Liver (tissue), 9 donors: ENCODE measurements around the gene CETN1. TPM values are rescaled to one million over a fixed set of nuclear protein-coding genes. Genes with fewer than 3 reads are reported as not detected.

Source experiments
- DNase-seq: peaks from one replicate; pipeline ENCODE4 v3.0.0-alpha.2; 2017; ENCODE audit warnings: low spot score
- H3K27ac ChIP-seq, 2 donors: one replicate each; pipeline ENCODE4 v1.7.0; 2013; ENCODE audit warnings: inconsistent platforms in 2 of 2, low read length in 2 of 2, control low read depth in 1 of 2, low read depth in 1 of 2, mild to moderate bottlenecking in 1 of 2
- H3K27me3 ChIP-seq, 4 donors: one replicate each; pipeline versions ENCODE4 v1.6.1 to v1.7.0; 2013; ENCODE audit warnings: low read length in 3 of 4, inconsistent platforms in 1 of 4, mild to moderate bottlenecking in 1 of 4, moderate library complexity in 1 of 4; ENCODE audit not compliant: control insufficient read depth in 4 of 4, insufficient read depth in 4 of 4
- H3K36me3 ChIP-seq, 4 donors: one replicate each; pipeline versions ENCODE4 v1.6.1 to v1.7.0; 2013; ENCODE audit warnings: low read length in 3 of 4, mild to moderate bottlenecking in 3 of 4, low read depth in 1 of 4, moderate library complexity in 1 of 4; ENCODE audit not compliant: control insufficient read depth in 4 of 4, insufficient read depth in 3 of 4
- H3K4me1 ChIP-seq, 4 donors: one replicate each; pipeline versions ENCODE4 v1.6.1 to v1.7.0; 2013; ENCODE audit warnings: low read length in 3 of 4, mild to moderate bottlenecking in 3 of 4, moderate library complexity in 1 of 4; ENCODE audit not compliant: control insufficient read depth in 4 of 4, insufficient read depth in 4 of 4
- H3K4me3 ChIP-seq, 3 donors: one replicate each; pipeline versions ENCODE4 v1.6.1 to v1.7.0; 2013; ENCODE audit warnings: low read length in 3 of 3, control low read depth in 1 of 3, low read depth in 1 of 3, mild to moderate bottlenecking in 1 of 3
- H3K9ac ChIP-seq, 2 donors: one replicate each; pipeline ENCODE4 v1.7.0; 2013; ENCODE audit warnings: low read length in 2 of 2, mild to moderate bottlenecking in 2 of 2, moderate library complexity in 2 of 2, control low read depth in 1 of 2, low read depth in 1 of 2
- H3K9me3 ChIP-seq, 4 donors: one replicate each; pipeline versions ENCODE4 v1.6.1 to v1.7.0; 2013; ENCODE audit warnings: low read length in 3 of 4; ENCODE audit not compliant: control insufficient read depth in 4 of 4
- EGR1 ChIP-seq, 2 donors: IDR thresholded peaks; 2 replicates each; pipeline ENCODE4 v1.6.1; 2016 to 2018; ENCODE audit warnings: antibody characterized with exemption in 2 of 2, low read depth in 2 of 2
- FOXA1 ChIP-seq: IDR thresholded peaks from 2 replicates; pipeline ENCODE4 v1.6.1; 2016; ENCODE audit warnings: antibody characterized with exemption
- FOXA2 ChIP-seq: IDR thresholded peaks from 2 replicates; pipeline ENCODE4 v1.6.1; 2016; ENCODE audit warnings: antibody characterized with exemption
- GABPA ChIP-seq, 2 donors: IDR thresholded peaks in 1 of 2; conservative IDR thresholded peaks in 1 of 2; 2 replicates each; pipeline ENCODE4 v1.6.1; 2016; ENCODE audit warnings: antibody characterized with exemption in 2 of 2, mild to moderate bottlenecking in 1 of 2, moderate library complexity in 1 of 2
- HNF4A ChIP-seq, 2 donors: conservative IDR thresholded peaks; 2 replicates each; pipeline ENCODE4 v1.6.1; 2016; ENCODE audit warnings: antibody characterized with exemption in 2 of 2, mild to moderate bottlenecking in 2 of 2
- HNF4G ChIP-seq: IDR thresholded peaks from 2 replicates; pipeline ENCODE4 v1.6.1; 2016; ENCODE audit warnings: antibody characterized with exemption
- NR2F2 ChIP-seq: IDR thresholded peaks from 2 replicates; pipeline ENCODE4 v1.6.1; 2016; ENCODE audit warnings: antibody characterized with exemption
- RAD21 ChIP-seq, 2 donors: IDR thresholded peaks; 2 replicates each; pipeline ENCODE4 v1.6.1; 2016; ENCODE audit warnings: antibody characterized with exemption in 2 of 2, mild to moderate bottlenecking in 2 of 2
- RXRA ChIP-seq, 2 donors: IDR thresholded peaks; 2 replicates each; pipeline ENCODE4 v1.6.1; 2017 to 2018; ENCODE audit warnings: antibody characterized with exemption in 2 of 2, mild to moderate bottlenecking in 1 of 2
- SP1 ChIP-seq: IDR thresholded peaks from 2 replicates; pipeline ENCODE4 v1.6.1; 2018; ENCODE audit warnings: antibody characterized with exemption, mild to moderate bottlenecking
- TAF1 ChIP-seq: conservative IDR thresholded peaks from 2 replicates; pipeline ENCODE4 v1.6.1; 2016; ENCODE audit warnings: antibody characterized with exemption, mild to moderate bottlenecking
- YY1 ChIP-seq: IDR thresholded peaks from 2 replicates; pipeline ENCODE4 v1.6.1; 2016; ENCODE audit warnings: antibody characterized with exemption, mild to moderate bottlenecking
- WGBS: extraction: QIAGEN DNeasy Blood & Tissue Kit; methylation state at CpG from one replicate; pipeline ENCODE4 v1.1.7; 2013; 5-methylcytosine and 5-hydroxymethylcytosine counted together
- polyA plus RNA-seq, 2 donors: library from polyadenylated mRNA; stranded (reverse) in 1 of 2; unstranded in 1 of 2; fragments of 200-250 nt in 1 of 2; fragments of >200 nt in 1 of 2; fragmentation: Nextera tagmentation in 1 of 2; extraction: Ambion mirVana in 1 of 2; gene quantifications; one replicate each; pipeline versions ENCODE4 v1.2.1 to v1.2.3, GENCODE V29; 2013 to 2015
- total RNA-seq, 2 donors: library from RNA; depleted of rRNA; stranded (reverse); fragments of >200 nt; gene quantifications; one replicate each; pipeline ENCODE4 v1.2.3, GENCODE V29; 2014
- TF ChIP-seq, protein P1 (sequence below): IDR thresholded peaks from 2 replicates; pipeline ENCODE4 v1.6.1; 2016; ENCODE audit warnings: antibody characterized with exemption
- TF ChIP-seq, protein P2 (sequence below): fragments of 150-350 bp; IDR thresholded peaks from 2 replicates; pipeline ENCODE4 v1.5.1; 2017; ENCODE audit warnings: improper control_type of control experiment, low read depth, low read length; ENCODE audit not compliant: missing input control
- TF ChIP-seq, protein P3 (sequence below): IDR thresholded peaks from 2 replicates; pipeline ENCODE4 v1.6.1; 2016; ENCODE audit warnings: antibody characterized with exemption, mild to moderate bottlenecking
- TF ChIP-seq, protein P4 (sequence below): IDR thresholded peaks from 2 replicates; pipeline ENCODE4 v1.6.1; 2016; ENCODE audit warnings: antibody characterized with exemption
- TF ChIP-seq, protein P5 (sequence below): IDR thresholded peaks from 2 replicates; pipeline ENCODE4 v1.6.1; 2016; ENCODE audit warnings: antibody characterized with exemption
- donor health status: healthy.
- donor health status: healthy.
- donor health status: healthy.
- donor health status: healthy.
- donor health status: healthy.

CETN1 gene
- total and polyA plus RNA-seq, 4 donors, result not detected

DNA sequence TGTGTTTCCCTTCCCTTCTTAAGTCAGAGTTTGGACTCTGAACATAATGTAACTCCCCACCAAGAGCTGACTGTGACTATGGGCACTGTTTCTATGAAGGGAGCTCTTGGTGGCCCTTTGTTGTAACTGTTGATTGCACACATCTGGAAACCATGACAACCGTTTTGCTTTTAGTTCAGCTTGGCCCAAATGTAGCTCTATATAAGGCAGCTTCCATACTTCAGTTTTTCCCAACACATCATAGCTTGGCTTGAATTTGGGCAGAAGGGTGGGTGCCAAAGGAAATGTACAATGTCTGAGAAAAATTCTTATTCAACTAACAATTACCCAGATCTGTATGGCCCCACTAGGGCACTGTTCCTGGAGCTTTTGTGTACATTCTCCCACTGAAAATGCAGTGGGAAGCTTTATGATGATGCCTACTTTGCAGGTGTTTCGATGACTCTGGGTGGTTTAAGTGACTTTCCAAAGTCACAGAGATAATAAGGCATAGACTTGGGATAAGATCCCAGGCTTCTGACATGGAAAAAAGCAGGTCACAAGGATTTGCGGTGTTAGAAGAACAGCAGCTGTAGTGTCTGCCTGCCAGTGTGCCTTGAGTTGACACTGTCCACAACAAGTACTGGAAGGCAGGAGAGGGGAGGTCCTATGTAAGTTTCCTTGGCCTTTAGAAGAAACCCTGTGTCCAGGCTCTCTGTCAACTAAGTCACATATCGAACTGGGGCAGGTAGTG is 2.4 kb upstream of the CETN1 start:
- DNase-seq, result no peak
- Histone ChIP-seq H3K27ac (no peak overlapping the region), H3K4me1 (no peaks in the 10 kb centered on the region), H3K4me3 (no peak overlapping the region), H3K9me3 (peaks cover 0 to 4% (median 0%) of the 10 kb centered on the region in 4 donors), H3K36me3 (no peaks in the 10 kb centered on the region), H3K9ac (no peak overlapping the region), H3K27me3 (no peaks in the 10 kb centered on the region)
- TF ChIP-seq RXRA (IDR thresholded peaks at IDR 0.05) (no peak), TAF1 (no peak), HNF4A (conservative IDR thresholded peaks at IDR 0.05) (no peak), RAD21 (IDR thresholded peaks at IDR 0.05) (no peak), SP1 (no peak), EGR1 (IDR thresholded peaks at IDR 0.05; ENCODE audit: low read depth in 2 of 2) (no peak), FOXA1 (no peak), NR2F2 (no peak), YY1 (no peak), HNF4G (no peak), FOXA2 (no peak), GABPA (IDR thresholded peaks at IDR 0.05 in 1 of 2, conservative IDR thresholded peaks at IDR 0.05 in 1 of 2) (no peak)
- TF ChIP-seq, protein P1, sequence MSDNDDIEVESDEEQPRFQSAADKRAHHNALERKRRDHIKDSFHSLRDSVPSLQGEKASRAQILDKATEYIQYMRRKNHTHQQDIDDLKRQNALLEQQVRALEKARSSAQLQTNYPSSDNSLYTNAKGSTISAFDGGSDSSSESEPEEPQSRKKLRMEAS, result no peak
- TF ChIP-seq, protein P2, sequence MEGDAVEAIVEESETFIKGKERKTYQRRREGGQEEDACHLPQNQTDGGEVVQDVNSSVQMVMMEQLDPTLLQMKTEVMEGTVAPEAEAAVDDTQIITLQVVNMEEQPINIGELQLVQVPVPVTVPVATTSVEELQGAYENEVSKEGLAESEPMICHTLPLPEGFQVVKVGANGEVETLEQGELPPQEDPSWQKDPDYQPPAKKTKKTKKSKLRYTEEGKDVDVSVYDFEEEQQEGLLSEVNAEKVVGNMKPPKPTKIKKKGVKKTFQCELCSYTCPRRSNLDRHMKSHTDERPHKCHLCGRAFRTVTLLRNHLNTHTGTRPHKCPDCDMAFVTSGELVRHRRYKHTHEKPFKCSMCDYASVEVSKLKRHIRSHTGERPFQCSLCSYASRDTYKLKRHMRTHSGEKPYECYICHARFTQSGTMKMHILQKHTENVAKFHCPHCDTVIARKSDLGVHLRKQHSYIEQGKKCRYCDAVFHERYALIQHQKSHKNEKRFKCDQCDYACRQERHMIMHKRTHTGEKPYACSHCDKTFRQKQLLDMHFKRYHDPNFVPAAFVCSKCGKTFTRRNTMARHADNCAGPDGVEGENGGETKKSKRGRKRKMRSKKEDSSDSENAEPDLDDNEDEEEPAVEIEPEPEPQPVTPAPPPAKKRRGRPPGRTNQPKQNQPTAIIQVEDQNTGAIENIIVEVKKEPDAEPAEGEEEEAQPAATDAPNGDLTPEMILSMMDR, result no peak
- TF ChIP-seq, protein P3, sequence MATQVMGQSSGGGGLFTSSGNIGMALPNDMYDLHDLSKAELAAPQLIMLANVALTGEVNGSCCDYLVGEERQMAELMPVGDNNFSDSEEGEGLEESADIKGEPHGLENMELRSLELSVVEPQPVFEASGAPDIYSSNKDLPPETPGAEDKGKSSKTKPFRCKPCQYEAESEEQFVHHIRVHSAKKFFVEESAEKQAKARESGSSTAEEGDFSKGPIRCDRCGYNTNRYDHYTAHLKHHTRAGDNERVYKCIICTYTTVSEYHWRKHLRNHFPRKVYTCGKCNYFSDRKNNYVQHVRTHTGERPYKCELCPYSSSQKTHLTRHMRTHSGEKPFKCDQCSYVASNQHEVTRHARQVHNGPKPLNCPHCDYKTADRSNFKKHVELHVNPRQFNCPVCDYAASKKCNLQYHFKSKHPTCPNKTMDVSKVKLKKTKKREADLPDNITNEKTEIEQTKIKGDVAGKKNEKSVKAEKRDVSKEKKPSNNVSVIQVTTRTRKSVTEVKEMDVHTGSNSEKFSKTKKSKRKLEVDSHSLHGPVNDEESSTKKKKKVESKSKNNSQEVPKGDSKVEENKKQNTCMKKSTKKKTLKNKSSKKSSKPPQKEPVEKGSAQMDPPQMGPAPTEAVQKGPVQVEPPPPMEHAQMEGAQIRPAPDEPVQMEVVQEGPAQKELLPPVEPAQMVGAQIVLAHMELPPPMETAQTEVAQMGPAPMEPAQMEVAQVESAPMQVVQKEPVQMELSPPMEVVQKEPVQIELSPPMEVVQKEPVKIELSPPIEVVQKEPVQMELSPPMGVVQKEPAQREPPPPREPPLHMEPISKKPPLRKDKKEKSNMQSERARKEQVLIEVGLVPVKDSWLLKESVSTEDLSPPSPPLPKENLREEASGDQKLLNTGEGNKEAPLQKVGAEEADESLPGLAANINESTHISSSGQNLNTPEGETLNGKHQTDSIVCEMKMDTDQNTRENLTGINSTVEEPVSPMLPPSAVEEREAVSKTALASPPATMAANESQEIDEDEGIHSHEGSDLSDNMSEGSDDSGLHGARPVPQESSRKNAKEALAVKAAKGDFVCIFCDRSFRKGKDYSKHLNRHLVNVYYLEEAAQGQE, result no peak
- WGBS, result 83% methylated on average over 4 of the region's 4 CpGs

DNA sequence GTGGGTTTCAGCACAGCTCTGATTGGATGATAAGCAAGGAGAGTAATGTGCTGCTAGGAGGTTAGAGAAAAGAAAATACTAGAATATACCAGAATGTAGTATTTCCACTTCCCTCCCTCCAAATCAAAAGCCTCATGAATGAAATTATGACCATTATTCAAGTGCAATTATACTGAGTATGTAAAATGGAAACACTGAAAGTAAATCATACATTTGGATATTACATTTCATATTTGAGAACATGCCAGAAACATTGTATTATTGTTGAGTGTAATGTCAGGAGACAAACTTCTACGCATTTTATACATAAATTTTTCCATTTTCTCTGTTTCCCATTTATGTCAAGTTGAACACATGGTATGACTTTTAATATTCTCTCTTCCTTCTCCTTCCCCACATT is 942 bp upstream of the CETN1 start:
- WGBS, result 90% methylated on average over 1 of the region's 1 CpG
- no peaks in the 10 kb centered on the region for H3K4me1 ChIP-seq
- H3K27ac ChIP-seq, result no peak overlapping the region
- no peaks in the 10 kb centered on the region for H3K27me3 ChIP-seq
- no peaks in the 10 kb centered on the region for H3K36me3 ChIP-seq
- no peak overlapping the region for H3K9ac ChIP-seq
- H3K4me3 ChIP-seq, result no peak overlapping the region
- DNase-seq, result no peak
- H3K9me3 ChIP-seq, result peaks cover 2 to 13% (median 4%) of the 10 kb centered on the region in 4 donors
- TF ChIP-seq, protein P4, sequence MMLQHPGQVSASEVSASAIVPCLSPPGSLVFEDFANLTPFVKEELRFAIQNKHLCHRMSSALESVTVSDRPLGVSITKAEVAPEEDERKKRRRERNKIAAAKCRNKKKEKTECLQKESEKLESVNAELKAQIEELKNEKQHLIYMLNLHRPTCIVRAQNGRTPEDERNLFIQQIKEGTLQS, result no peak
- TF ChIP-seq, protein P1, result no peak
- TF ChIP-seq FOXA1, result no peak
- TF ChIP-seq RAD21 (IDR thresholded peaks at IDR 0.05), result no peak
- TF ChIP-seq FOXA2, result no peak
- no peak for TF ChIP-seq GABPA (IDR thresholded peaks at IDR 0.05 in 1 of 2, conservative IDR thresholded peaks at IDR 0.05 in 1 of 2)
- TF ChIP-seq NR2F2, result no peak
- no peak for TF ChIP-seq EGR1 (IDR thresholded peaks at IDR 0.05; ENCODE audit: low read depth in 2 of 2)
- TF ChIP-seq, protein P3, result no peak
- TF ChIP-seq SP1, result no peak
- TF ChIP-seq, protein P5, sequence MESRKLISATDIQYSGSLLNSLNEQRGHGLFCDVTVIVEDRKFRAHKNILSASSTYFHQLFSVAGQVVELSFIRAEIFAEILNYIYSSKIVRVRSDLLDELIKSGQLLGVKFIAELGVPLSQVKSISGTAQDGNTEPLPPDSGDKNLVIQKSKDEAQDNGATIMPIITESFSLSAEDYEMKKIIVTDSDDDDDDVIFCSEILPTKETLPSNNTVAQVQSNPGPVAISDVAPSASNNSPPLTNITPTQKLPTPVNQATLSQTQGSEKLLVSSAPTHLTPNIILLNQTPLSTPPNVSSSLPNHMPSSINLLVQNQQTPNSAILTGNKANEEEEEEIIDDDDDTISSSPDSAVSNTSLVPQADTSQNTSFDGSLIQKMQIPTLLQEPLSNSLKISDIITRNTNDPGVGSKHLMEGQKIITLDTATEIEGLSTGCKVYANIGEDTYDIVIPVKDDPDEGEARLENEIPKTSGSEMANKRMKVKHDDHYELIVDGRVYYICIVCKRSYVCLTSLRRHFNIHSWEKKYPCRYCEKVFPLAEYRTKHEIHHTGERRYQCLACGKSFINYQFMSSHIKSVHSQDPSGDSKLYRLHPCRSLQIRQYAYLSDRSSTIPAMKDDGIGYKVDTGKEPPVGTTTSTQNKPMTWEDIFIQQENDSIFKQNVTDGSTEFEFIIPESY, result no peak
